NCI-H2171 (cell line): ENCODE results near the gene UBE2QL1.

ENCODE experiments used
- DNase-seq: peaks from one replicate; lab custom pipeline; 2025; lab: John Stamatoyannopoulos, UW

Gene UBE2QL1, protein sequence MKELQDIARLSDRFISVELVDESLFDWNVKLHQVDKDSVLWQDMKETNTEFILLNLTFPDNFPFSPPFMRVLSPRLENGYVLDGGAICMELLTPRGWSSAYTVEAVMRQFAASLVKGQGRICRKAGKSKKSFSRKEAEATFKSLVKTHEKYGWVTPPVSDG

DNA sequence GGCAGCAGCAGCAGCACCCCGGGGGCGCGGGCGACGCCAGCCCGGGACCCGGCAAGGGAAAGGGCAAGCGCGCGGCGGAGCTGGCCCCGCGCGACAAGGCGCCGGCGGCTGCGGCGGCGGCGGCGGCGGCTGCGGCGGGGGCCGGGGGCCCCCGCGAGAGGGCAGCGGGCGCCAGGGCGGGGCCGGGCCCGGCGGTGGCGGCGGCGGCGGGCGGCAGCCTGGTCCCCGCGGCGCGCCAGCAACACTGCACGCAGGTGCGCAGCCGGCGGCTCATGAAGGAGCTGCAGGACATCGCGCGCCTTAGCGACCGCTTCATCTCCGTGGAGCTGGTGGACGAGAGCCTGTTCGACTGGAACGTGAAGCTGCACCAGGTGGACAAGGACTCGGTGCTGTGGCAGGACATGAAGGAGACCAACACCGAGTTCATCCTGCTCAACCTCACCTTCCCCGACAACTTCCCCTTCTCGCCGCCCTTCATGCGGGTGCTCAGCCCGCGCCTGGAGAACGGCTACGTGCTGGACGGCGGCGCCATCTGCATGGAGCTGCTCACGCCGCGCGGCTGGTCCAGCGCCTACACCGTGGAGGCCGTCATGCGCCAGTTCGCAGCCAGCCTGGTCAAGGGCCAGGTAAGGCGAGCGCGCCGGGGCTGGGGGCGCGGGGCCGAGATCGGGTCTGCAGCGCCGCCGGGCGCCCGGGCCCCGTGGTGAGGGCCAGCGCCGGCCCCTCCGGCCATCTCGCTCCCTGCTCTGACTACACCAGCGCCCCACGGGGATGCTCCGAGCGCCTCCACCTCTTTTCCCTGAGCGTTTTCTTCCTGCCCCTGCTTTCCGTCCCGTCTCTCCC lies at the start of gene UBE2QL1:
TSS of gene UBE2QL1 (plus strand) at position 238 of the 843 bp plus-strand sequence. CDS start at position 273, 35 bp downstream.
- peak; percentile 13 for DNase-seq

DNA sequence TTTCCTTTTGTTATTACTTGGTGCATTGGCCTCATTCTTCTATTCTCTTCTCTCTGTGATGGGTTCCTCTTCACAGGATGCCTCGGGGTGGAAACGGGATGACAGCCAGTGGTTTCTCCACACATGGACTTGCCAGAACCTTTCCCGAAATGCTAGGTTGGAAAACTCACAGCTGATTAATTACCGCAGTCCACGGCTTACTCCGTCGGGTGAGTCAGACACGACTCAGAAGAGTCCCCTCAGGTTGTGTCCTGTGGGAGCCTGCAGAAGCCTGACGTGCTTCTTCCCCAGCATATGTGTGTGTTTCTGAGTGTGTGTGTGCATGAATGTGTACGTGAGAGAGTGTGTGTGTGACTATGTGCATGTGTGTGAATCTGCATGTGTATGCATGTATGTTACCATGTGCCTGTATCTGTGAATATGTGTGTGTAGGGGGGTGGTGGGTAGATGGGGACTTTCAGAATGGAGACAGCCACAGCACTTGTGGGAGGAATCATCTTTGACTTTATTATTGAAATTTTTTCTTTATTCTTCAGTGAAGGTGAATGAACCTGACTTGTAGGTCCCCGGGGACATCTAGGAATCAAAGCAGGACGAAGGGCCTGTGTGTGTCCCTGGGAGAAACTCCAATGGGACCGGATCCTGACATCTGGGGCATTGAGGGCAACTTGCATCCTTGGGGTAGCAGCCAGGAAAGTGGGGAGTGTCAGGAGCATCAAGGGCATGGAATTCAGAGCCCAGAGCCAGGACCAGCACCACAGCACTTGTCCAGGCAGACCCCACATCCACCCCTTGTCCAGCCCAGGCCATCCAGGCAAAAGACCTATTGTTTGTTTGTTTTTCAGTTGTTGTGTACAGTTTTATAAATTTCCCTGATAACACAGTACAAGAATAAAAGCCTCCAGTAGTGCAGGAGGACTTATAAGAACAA lies 48.4 kb upstream of the UBE2QL1 start:
- no peak for DNase-seq

DNA sequence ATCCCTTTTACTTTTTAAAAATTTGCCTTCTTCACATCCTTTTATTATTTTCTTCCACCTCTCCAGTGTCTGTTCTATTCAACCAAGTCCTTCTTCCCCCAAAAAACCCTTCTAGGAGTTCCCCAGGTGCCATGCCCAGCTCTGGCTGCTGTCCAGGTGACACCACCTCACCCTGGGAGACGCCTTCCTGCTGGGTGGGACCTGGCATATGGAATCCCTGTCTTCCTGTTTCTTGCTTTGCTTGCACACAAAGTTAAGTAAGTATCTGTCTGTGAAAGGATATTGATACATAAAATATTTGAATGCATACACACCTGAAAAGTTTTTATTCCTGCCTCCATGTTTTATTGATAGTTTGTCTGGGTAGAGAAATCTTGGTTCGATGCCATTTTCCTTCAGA lies 47.2 kb upstream of the UBE2QL1 start:
- no peak for DNase-seq

DNA sequence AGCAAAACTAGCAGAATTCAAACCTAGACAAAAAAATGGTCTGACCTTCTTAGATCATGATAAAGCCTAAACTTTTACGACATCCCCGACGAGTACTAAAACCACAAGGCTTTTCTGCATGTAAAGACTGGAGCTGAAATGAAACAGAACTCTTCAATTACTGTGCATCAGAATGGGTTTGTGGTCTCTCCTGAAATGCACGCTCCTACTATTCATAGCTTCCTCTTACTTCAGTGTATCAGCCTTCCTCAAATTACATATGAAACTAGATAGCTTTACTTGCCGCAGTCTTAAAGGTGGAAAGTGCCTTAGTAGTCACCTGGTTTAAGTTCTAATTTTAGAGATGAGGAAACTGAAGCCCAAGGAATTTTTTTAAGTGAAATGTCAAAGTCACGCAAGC lies 45.7 kb upstream of the UBE2QL1 start:
- DNase-seq: no peak

DNA sequence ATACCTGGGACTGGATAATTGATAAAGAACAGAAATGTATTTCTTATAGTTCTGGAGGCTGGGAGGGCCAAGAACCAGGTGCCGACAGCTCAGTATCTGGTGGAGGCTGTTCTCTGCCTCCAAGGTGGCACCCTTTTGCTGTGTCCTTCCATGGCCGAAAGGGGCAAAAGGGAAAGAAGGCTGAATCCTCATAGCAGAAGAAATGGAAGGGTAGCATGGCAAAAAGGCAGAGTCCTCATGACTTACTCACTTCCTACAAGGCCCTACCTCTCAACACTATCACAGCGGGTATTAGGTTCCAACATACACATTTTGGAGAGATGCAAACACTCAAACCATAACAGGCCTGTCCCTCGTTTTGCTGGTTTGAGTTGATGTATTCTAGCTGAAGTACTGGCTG lies 45.2 kb upstream of the UBE2QL1 start:
- DNase-seq: no peak

DNA sequence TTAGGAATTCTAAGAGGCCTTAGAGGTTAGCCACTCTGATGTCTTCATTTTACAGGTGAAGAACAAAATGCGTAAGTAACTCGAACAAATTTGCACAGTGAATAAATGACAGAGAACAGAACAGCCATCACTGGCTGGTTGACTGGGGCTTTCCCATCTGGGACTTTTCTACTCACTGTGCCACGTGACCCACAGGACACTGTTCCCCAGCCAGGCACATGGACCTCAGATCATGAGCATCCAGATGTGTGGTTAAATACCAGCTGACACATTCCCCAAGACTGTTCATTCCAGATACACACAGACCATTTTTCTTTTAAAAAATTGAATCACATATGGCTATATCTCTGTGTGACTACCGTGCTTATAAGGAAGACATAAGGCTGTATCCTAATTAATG lies 44.5 kb upstream of the UBE2QL1 start:
- DNase-seq: no peak

DNA sequence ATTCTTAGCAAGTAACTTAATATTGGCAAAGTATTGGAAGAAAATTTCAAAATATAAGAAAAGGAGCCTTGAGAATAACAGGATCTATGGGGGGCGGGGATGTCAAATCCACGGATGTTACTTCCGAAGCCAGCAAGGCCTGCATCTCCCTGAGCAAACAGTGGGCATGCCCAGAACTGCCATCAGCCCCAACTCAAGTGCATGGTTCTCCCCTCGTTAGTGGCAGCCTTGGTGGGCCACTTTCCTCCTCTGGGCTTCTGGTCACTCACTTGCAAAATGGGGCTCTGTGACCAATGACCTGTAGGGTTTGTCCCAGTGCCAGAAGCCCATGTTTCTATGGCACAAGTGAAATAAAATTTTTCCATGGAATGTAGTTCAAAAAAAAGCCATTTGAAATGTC lies 43.1 kb upstream of the UBE2QL1 start:
- no peak for DNase-seq

DNA sequence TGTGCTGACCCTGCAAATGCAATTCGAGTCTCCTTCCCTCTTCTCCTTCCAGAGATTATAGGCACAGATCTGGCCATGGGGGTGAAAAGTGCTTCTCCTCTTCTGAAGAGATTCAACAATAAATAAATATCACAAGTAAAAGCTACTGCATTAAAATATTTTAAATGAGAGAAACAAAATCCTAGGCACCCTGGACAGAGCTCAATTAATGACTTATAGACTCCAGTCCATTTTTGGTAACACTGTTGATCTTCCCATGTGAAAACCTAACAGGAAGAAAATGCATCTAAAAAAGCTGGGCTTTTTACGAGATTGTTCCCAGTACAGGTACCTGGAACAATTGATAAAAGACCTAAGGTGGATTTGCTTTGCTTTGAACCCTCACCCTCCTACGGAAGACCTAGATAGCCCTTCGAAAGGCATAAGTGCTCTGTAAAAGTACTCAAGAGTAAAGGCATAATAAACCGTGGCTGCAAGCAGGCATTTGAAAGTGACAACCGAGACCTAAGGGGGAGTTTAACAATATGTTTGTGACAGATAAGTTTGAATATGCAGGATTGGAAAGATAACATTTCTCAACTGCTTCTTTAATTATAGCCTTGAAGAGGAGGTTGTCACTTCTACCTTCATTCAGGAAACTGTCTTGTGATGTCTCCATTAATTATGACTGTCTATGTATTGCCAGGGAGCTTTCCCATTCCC lies 41.0 kb upstream of the UBE2QL1 start:
- DNase-seq: no peak

DNA sequence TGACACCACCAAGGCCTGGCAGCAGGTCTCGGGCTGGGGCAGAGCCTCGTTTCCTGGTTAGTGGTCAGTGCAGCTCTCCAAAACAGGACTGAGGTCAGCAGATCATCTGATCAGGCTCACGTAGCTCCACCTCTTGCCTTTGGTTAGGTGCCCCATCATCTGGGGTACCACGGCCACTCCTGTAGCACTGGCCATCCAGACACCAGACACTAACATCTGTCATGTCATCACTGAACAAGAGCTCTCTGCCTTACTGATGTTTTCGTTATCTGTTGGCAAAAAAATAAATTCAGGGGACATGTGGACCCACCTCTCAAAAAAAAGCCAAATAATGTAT lies 40.4 kb upstream of the UBE2QL1 start:
- DNase-seq: no peak

DNA sequence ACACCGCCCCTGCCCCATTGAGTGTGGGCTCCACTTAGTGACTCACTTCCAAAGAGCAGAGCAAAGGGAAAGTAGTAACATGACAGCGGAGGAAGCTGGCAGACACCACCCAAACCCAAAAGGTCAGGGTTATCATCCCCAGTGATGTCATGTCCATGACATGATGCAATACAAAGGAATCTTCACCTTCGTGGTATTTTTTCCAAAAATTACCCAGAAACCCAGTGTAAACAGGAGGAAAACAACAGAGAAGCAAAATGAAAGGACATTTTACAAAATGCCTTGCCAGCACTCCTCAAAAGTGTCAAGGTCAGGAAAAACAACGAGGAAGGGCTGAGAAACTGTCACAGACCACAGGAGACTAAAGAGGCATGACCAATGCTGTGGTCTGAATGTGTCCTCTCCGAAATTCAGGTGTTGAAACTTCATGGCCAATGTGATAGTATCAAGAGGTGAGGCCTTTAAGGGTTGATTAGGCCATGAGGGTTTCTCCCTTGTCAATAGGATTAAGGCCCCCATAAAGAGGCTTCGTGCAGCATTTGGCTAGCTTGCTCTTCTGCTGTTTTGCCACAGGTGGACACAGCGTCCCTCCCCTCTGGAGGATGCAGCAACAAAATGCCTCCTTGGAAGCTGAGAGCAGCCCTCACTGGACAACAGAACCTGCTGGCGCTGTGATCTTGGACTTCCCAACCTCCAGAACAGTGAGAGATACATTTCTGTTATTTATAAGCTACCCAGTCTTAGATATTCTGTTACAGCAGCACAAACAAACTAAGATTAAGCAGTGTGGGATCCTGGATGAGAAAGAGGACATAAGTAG lies 39.8 kb upstream of the UBE2QL1 start:
- no peak for DNase-seq

DNA sequence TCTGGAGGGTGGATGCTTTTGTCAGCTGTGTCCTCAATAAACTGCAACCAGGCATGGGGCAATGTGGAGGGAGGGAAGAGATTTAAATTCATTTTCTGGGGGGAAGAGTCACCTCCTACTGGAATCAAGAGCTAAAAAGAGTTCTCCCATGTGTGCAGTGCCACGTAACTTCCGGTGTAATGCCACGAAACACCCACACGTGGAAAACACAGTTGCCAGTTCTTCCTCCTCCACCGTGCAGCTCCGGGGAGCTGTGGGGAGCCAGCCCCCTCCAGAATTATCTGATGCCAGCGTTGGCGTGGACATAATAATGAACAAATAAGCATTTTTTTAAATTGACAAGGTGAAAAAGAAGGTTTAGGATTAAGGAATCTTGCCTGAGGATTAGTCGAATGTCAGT lies 38.2 kb upstream of the UBE2QL1 start:
- DNase-seq: no peak

DNA sequence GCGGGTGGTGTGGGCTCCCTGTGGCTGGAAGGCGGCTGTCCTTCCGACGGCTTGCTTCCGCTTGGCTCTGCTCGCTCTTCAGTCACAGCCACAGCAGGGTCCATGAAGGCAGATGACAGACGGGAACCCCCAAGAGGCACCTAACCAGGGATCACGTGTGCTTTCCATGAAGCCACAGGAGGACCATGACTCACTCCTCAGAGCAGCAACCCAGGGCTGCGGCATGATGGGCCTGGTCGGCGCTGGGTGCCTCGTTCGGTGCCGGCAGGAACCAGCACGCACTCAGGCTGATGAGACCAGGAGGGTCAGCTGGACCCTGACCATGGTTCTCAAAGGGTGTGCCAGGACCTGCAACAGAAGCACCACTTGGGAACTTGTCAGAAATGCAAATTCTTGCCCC lies 37.5 kb upstream of the UBE2QL1 start:
- peak; percentile 8 for DNase-seq

DNA sequence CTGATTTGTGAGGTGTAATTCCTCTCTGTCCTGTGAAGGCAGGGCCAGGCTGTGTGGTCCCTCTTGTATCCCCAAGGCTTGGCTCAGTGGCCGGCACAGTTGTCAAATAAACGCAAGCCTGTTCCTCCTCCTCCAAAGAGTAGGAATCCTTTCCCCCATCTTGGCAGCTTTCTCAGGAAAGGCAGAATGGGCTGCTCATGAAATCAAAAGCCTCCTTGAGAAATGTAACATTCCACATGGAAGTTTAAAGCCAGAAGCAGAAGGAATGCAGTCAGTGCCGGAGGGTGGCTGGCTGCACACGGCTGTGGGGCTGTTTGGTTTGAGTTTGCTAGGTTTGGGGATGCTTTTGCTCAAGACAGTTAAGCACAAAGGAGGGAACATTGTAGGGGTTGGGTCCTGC lies 35.8 kb upstream of the UBE2QL1 start:
- no peak for DNase-seq

DNA sequence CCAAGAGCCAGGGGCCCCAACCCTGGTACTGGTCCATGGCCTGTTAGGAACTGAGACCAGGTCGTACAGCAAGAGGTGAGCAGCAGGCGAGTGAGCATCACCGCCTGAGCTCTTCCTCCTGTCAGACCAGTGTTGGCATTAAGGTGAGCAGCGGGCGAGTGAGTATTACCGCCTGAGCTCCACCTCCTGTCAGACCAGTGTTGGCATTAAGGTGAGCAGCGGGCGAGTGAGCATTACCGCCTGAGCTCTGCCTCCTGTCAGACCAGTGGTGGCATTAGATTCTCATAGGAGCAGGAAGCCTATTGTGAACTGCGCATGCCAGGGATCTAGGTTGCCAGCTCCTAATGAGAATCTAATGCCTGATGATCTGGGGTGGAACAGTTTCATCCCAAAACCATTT lies 31.0 kb upstream of the UBE2QL1 start:
- DNase-seq: no peak

DNA sequence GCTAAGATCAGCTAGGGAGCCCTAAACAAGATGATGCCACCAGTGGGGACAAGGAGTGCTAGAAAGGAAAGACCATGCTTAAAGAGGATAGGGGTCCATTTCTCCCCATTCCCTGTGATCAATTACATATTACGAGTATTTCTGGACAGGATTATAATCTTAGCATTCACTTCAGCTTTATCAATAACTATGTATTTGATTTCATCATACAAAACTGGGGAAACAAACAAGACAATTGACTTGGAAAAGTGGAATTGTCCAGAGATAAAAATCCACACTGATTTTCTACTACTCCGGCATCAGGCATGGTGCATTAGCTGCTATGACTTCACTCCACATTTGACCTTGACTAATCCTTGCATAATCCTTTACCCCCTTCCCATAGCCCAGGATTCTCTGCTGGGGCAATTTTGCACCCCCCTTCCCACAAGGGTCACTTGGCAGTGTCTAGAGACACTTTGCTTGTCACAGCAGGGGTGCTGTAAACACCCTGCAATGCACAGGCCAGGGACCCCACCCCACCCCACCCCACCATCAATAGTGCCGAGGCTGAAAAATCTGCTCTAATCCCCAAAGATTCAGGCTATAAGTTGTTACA lies 29.9 kb upstream of the UBE2QL1 start:
- no peak for DNase-seq

DNA sequence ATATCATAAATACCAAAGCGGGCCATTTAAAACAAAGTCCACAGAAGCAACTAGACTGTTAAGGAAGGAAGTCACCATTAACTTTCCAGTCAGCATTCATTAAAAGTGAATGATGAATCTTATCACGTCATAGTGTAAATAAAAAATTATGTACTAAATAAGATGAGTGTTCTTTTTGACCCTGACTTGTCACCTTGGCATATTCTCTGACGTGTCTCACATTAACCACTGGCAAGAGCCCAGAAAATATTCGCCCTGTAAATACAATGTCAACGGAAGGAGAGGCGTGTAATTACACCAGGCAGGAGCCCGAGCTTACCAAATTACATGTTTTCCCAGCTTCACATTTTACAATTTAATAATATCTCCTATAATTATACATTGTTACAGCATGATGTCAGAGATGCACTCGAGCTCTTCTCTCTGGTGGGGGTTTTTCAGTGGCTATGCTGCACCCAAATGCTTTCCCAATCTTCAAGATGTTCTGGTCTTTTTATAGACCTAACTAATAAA lies 29.3 kb upstream of the UBE2QL1 start:
- no peak for DNase-seq

DNA sequence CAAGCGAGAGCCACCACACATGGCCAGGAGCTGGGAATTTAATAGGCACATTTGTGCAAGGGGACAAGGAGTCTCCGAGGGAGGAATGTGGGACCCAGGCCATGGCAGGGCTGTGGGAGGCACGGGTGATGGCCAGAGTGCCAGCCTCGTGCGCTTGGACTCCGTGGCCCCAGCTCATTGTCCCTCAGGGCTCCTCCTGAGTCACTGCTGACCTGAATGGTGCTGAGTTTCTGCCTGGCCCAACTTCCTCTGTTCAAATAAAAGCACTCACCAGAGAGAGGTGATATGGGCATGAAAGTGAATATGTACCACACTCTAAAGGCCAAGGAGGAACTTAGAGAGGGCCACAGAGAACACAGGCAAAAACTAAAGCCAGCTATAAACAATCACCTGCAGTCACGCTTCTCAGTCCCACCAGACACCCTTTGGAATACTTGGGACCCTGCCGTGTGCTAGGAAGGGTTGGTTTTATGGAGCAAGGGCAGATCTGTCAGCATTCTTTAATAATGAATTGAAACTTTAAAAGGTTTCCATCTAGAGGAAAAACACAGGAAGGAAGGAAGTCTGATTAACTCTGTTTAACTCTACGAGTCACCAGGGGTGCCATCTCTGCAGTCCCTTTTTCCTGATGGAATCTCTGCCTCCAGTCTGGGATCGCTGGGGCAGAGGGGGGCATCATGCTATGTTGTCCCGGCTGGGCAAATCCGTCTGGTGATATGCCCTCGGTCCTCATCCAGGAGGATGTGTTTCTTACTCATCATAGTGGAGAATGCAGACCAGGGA lies 25.1 kb upstream of the UBE2QL1 start:
- no peak for DNase-seq

DNA sequence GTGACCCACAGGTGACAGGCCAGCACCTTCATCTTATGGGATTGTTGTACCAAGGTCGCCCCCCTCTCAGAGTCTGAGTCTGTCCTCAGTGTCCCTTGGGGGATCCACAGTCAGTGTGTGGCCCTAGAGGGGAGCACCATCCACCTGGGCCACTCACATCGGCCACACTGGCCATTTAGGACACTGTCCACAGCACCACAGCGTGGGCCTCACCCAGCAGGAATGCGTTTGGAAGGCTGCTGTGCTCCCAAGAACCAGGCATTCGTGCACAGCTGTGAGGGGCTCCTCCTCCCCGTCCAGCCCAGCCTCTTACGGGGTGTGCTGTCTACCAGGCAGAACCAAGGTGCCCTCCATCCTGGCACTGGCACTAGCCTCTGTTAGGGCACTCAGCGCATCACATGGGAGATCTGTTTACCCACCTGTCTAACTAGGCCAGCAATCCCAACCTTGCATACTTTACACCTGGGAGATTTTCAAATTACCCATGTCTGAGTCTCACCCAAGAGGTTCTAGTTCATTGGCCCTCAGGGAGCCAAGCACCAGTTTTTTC lies 24.5 kb upstream of the UBE2QL1 start:
- no peak for DNase-seq

DNA sequence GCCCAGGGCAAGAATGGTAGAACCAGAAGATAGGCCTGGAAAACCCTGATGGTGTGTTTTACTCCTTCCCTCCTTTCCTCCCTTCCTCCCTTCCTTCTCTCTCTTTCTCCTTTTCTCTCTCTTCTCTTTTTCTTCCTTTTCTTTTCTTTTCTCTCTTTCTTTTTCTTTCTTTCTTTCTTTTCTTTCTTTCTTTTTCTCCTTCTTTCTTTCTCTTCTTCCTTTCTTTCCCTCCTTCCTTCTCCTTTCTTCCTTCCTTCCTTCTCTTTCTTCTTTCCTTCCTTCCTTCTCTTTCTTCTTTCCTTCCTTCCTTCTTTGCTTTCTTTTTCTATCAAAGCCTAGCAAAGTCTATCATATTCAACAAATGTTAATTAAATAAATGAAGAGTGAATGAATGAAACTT lies 24.0 kb upstream of the UBE2QL1 start:
- DNase-seq: no peak

DNA sequence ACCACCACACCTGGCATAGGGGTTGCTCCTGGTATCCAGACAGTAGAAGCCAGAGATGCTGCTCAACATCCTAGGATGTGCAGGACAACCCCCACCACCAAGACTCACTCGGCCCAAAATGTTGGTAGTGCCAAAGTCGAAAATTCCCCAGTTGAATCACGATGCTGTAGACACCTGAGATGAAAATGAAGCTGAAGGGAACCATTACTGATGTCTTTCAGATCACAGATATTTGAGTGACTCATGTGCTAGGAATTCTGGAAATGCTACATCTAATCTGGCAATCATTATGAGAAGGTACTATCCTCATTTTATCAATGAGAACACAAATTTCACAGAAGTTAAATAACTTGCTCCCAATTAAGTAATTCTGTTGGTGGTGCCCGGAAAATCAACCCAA lies 21.0 kb upstream of the UBE2QL1 start:
- no peak for DNase-seq
